T-helper 17 cell (primary cell): ENCODE results near the gene FAM32A. TPM values are rescaled to one million over a fixed set of nuclear protein-coding genes. Genes with fewer than 3 reads are reported as not detected.

Experiments
- ATAC-seq: fragments of 150-1000 bp; cut with Tn5 transposase; 2 replicates; pipeline ENCODE4 v1.10.0; 2021; ENCODE audit warnings: mild to moderate bottlenecking, moderate library complexity
- DNase-seq, 3 donors: peaks; one replicate each; pipeline versions ENCODE4 v3.0.0 to v3.0.0-alpha.2; 2020 to 2021
- H3K9me3 ChIP-seq: one replicate; pipeline ENCODE4 v1.7.0; 2013; ENCODE audit warnings: low read length, mild to moderate bottlenecking; ENCODE audit not compliant: control insufficient read depth, poor library complexity, severe bottlenecking
- H3K27ac Mint-ChIP-seq: one replicate; pipeline ENCODE4 v1.8.0; 2022; ENCODE audit warnings: mild to moderate bottlenecking, moderate library complexity, mixed read lengths
- H3K27me3 Mint-ChIP-seq: one replicate; pipeline ENCODE4 v1.8.0; 2022; ENCODE audit warnings: mixed read lengths
- H3K36me3 Mint-ChIP-seq: one replicate; pipeline ENCODE4 v1.8.0; 2022; ENCODE audit warnings: low read depth, mixed read lengths
- H3K4me1 Mint-ChIP-seq: one replicate; pipeline ENCODE4 v1.8.0; 2022; ENCODE audit warnings: mild to moderate bottlenecking, mixed read lengths
- H3K4me3 Mint-ChIP-seq: one replicate; pipeline ENCODE4 v1.8.0; 2022; ENCODE audit warnings: mild to moderate bottlenecking, moderate library complexity, mixed read lengths
- total RNA-seq, 4 donors: library from RNA in 2 of 4; stranded (reverse) in 2 of 4; gene quantifications; one replicate each; pipeline ENCODE4 v1.2.3 and lab custom pipeline; 2022 to 2026

Gene FAM32A
- total RNA-seq = 10 to 100 TPM; 33.7 to 48.8 TPM
- total RNA-seq (lab: John Stamatoyannopoulos, UW) = 44.0 to 91.9 reads per million in 2 donors

GRCh38 chr19:16185123-16185767 lies at the start of gene FAM32A:
Gene FAM32A (plus strand): TSS chr19:16185410. CDS start chr19:16185443, 33 bp downstream.
- peak; percentile 90 to 97 (median 96) for DNase-seq
- Mint-ChIP-seq H3K4me1 (peaks cover 22% of the 10 kb centered on the region), H3K4me3 (peak within 1 kb of the TSS; percentile 100), H3K36me3 (peaks cover 8% of the 10 kb centered on the region), H3K27ac (peak within 1 kb of the TSS; percentile 100), H3K27me3 (no peaks in the 10 kb centered on the region)
- H3K9me3 ChIP-seq = no peaks in the 10 kb centered on the region
- peak; percentile 94 for ATAC-seq

GRCh38 chr19:16135430-16136127 lies 49.6 kb upstream of the FAM32A start:
- Mint-ChIP-seq H3K27me3 (no peaks in the 10 kb centered on the region), H3K36me3 (peaks cover 15% of the 10 kb centered on the region), H3K27ac (no peak overlapping the region), H3K4me3 (no peak overlapping the region), H3K4me1 (peaks cover 8% of the 10 kb centered on the region)
- no peaks in the 10 kb centered on the region for H3K9me3 ChIP-seq
- DNase-seq = no peak
- ATAC-seq = no peak

- H3K9me3 ChIP-seq = no peaks in the 10 kb centered on the region
- H3K4me3 Mint-ChIP-seq = no peak overlapping the region
- DNase-seq = no peak
- no peak for ATAC-seq
- no peaks in the 10 kb centered on the region for H3K27me3 Mint-ChIP-seq
- H3K4me1 Mint-ChIP-seq = peaks cover 14% of the 10 kb centered on the region
- no peak overlapping the region for H3K27ac Mint-ChIP-seq
- H3K36me3 Mint-ChIP-seq = peaks cover 11% of the 10 kb centered on the region
These were observed 48.8 kb upstream of the FAM32A start for GRCh38 chr19:16136185-16136999.

GRCh38 chr19:16139752-16140151 lies 45.5 kb upstream of the FAM32A start:
- H3K27me3 Mint-ChIP-seq = no peaks in the 10 kb centered on the region
- peak overlapping the region; percentile 78 for H3K27ac Mint-ChIP-seq
- no peak overlapping the region for H3K4me3 Mint-ChIP-seq
- DNase-seq = no peak
- peaks cover 29% of the 10 kb centered on the region for H3K4me1 Mint-ChIP-seq
- peaks cover 4% of the 10 kb centered on the region for H3K36me3 Mint-ChIP-seq
- no peak for ATAC-seq
- H3K9me3 ChIP-seq = no peaks in the 10 kb centered on the region

- Mint-ChIP-seq H3K4me3 (no peak overlapping the region), H3K36me3 (peaks cover 4% of the 10 kb centered on the region)
These were observed 44.2 kb upstream of the FAM32A start for GRCh38 chr19:16141043-16141442.

GRCh38 chr19:16142032-16142580 lies 43.1 kb upstream of the FAM32A start:
- DNase-seq (no peak), ATAC-seq (no peak)
- no peak overlapping the region for H3K27ac Mint-ChIP-seq

More at GRCh38 chr19:16141043-16141442, 44.2 kb upstream of the FAM32A start:
- peaks cover 32% of the 10 kb centered on the region for H3K4me1 Mint-ChIP-seq
- no peak for DNase-seq
- H3K27ac Mint-ChIP-seq = peak overlapping the region; percentile 41
- no peaks in the 10 kb centered on the region for H3K9me3 ChIP-seq
- no peaks in the 10 kb centered on the region for H3K27me3 Mint-ChIP-seq
- ATAC-seq = peak; percentile 29

GRCh38 chr19:16143399-16144215 lies 41.6 kb upstream of the FAM32A start, which contains the start of gene HSH2D:
Gene HSH2D (plus strand): TSS chr19:16143685. CDS start chr19:16148751, 5,066 bp downstream.
- Mint-ChIP-seq H3K4me1 (peaks cover 30% of the 10 kb centered on the region), H3K27ac (peak within 1 kb of the TSS; percentile 99), H3K27me3 (no peaks in the 10 kb centered on the region)

More at GRCh38 chr19:16142032-16142580, 43.1 kb upstream of the FAM32A start:
- H3K36me3 Mint-ChIP-seq = peaks cover 4% of the 10 kb centered on the region
- no peak overlapping the region for H3K4me3 Mint-ChIP-seq
- no peaks in the 10 kb centered on the region for H3K9me3 ChIP-seq
- H3K27me3 Mint-ChIP-seq = no peaks in the 10 kb centered on the region
- peaks cover 30% of the 10 kb centered on the region for H3K4me1 Mint-ChIP-seq

GRCh38 chr19:16144216-16144581 lies 41.0 kb upstream of the FAM32A start:
- Mint-ChIP-seq H3K27me3 (no peaks in the 10 kb centered on the region), H3K36me3 (peaks cover 4% of the 10 kb centered on the region), H3K4me3 (peak overlapping the region; percentile 98), H3K4me1 (peaks cover 30% of the 10 kb centered on the region), H3K27ac (peak overlapping the region; percentile 99)
- ATAC-seq (no peak), DNase-seq (no peak)
- no peaks in the 10 kb centered on the region for H3K9me3 ChIP-seq

More at GRCh38 chr19:16143399-16144215, 41.6 kb upstream of the FAM32A start, which contains the start of gene HSH2D:
- DNase-seq (peak; percentile 57 to 73 (median 58)), ATAC-seq (peak; percentile 99)
- Mint-ChIP-seq H3K36me3 (peaks cover 4% of the 10 kb centered on the region), H3K4me3 (peak within 1 kb of the TSS; percentile 98)
- H3K9me3 ChIP-seq = no peaks in the 10 kb centered on the region

GRCh38 chr19:16146112-16146511 lies 39.1 kb upstream of the FAM32A start:
- no peak overlapping the region for H3K27ac Mint-ChIP-seq
- H3K36me3 Mint-ChIP-seq = peaks cover 4% of the 10 kb centered on the region
- H3K4me1 Mint-ChIP-seq = peaks cover 20% of the 10 kb centered on the region
- H3K9me3 ChIP-seq = no peaks in the 10 kb centered on the region
- no peak overlapping the region for H3K4me3 Mint-ChIP-seq
- no peaks in the 10 kb centered on the region for H3K27me3 Mint-ChIP-seq
- ATAC-seq (no peak), DNase-seq (no peak)

GRCh38 chr19:16148443-16149229 lies 36.6 kb upstream of the FAM32A start:
- Mint-ChIP-seq H3K27me3 (no peaks in the 10 kb centered on the region), H3K4me3 (no peak overlapping the region), H3K36me3 (peaks cover under 1% of the 10 kb centered on the region), H3K27ac (peak overlapping the region; percentile 72), H3K4me1 (peaks cover 8% of the 10 kb centered on the region)
- ATAC-seq = no peak
- no peaks in the 10 kb centered on the region for H3K9me3 ChIP-seq
- no peak for DNase-seq

GRCh38 chr19:16153582-16154336 lies 31.5 kb upstream of the FAM32A start:
- Mint-ChIP-seq H3K36me3 (peaks cover 4% of the 10 kb centered on the region), H3K27ac (peak overlapping the region; percentile 19), H3K4me3 (no peak overlapping the region), H3K27me3 (no peaks in the 10 kb centered on the region), H3K4me1 (peaks cover 9% of the 10 kb centered on the region)
- DNase-seq = no peak
- no peak for ATAC-seq
- H3K9me3 ChIP-seq = no peaks in the 10 kb centered on the region
